ENCODE measurements around the gene CORO1C.

Gene CORO1C

GRCh38 chr12:108653922-108654321 lies 77.4 kb downstream of the CORO1C start:
- TF ChIP-seq CTCF (IDR thresholded peaks at IDR 0.05; ENCODE audit: insufficient read depth, low read depth, low read length, missing control alignments), result no peak
- no peak for DNase-seq (ENCODE audit: low read depth)

GRCh38 chr12:108653082-108653516 lies 78.2 kb downstream of the CORO1C start:
- no peak overlapping the region for H3K4me3 ChIP-seq (ENCODE audit: low read depth, low read length)
- no peak for DNase-seq (ENCODE audit: low read depth)
- TF ChIP-seq CTCF (IDR thresholded peaks at IDR 0.05; ENCODE audit: insufficient read depth, low read depth, low read length, missing control alignments), result no peak

More at GRCh38 chr12:108653922-108654321, 77.4 kb downstream of the CORO1C start:
- H3K4me3 ChIP-seq (ENCODE audit: low read depth, low read length), result no peak overlapping the region

- no peak for TF ChIP-seq CTCF (IDR thresholded peaks at IDR 0.05; ENCODE audit: insufficient read depth, low read depth, low read length, missing control alignments)
- no peak overlapping the region for H3K4me3 ChIP-seq (ENCODE audit: low read depth, low read length)
- DNase-seq (ENCODE audit: low read depth), result no peak
These were observed 81.2 kb downstream of the CORO1C start for GRCh38 chr12:108650083-108650482.

- DNase-seq (ENCODE audit: low read depth), result no peak
- H3K4me3 ChIP-seq (ENCODE audit: low read depth, low read length), result no peak overlapping the region
- no peak for TF ChIP-seq CTCF (IDR thresholded peaks at IDR 0.05; ENCODE audit: insufficient read depth, low read depth, low read length, missing control alignments)
These were observed 81.6 kb downstream of the CORO1C start for GRCh38 chr12:108649669-108650068.

- no peak overlapping the region for H3K4me3 ChIP-seq (ENCODE audit: low read depth, low read length)
- no peak for DNase-seq (ENCODE audit: low read depth)
- TF ChIP-seq CTCF (IDR thresholded peaks at IDR 0.05; ENCODE audit: insufficient read depth, low read depth, low read length, missing control alignments), result no peak
These were observed 82.2 kb downstream of the CORO1C start for GRCh38 chr12:108649126-108649525.

- DNase-seq (ENCODE audit: low read depth), result no peak
- no peak for TF ChIP-seq CTCF (IDR thresholded peaks at IDR 0.05; ENCODE audit: insufficient read depth, low read depth, low read length, missing control alignments)
These were observed 82.9 kb downstream of the CORO1C start for GRCh38 chr12:108648371-108648770.

GRCh38 chr12:108647585-108648287 lies 83.6 kb downstream of the CORO1C start:
- DNase-seq (ENCODE audit: low read depth), result no peak

More at GRCh38 chr12:108648371-108648770, 82.9 kb downstream of the CORO1C start:
- H3K4me3 ChIP-seq (ENCODE audit: low read depth, low read length), result no peak overlapping the region

More at GRCh38 chr12:108647585-108648287, 83.6 kb downstream of the CORO1C start:
- no peak for TF ChIP-seq CTCF (IDR thresholded peaks at IDR 0.05; ENCODE audit: insufficient read depth, low read depth, low read length, missing control alignments)
- H3K4me3 ChIP-seq (ENCODE audit: low read depth, low read length), result no peak overlapping the region

All from GM12865 (cell line).